CD8-positive, alpha-beta memory T cell (primary cell): ENCODE measurements around the gene TM9SF1. TPM values are rescaled to one million over a fixed set of nuclear protein-coding genes. Genes with fewer than 3 reads are reported as not detected.
A peak's percentile ranks its signal among the peaks of the same experiment; 100 is the strongest.

Experiments used
- CTCF ChIA-PET: fragments of 350-600 bp; sonication (Branson Sonifier 250); formaldehyde crosslinking; loops from one replicate; lab custom pipeline; 2021; ENCODE audit warnings: antibody characterized with exemption; lab: Charles Lee
- POLR2A ChIA-PET: fragments of 350-600 bp; sonication (Branson Sonifier 250); formaldehyde crosslinking; loops from one replicate; lab custom pipeline; 2021; ENCODE audit warnings: antibody characterized with exemption; lab: Charles Lee
- DNase-seq, 5 donors: peaks; one replicate each; pipeline versions ENCODE4 v3.0.0 to v3.0.0-alpha.2; 2020 to 2022; ENCODE audit warnings: mixed read lengths in 1 of 5
- H3K27ac ChIP-seq: one replicate; pipeline ENCODE4 v1.7.0; 2013; ENCODE audit warnings: low read depth, mild to moderate bottlenecking, low read length, moderate library complexity
- H3K27me3 ChIP-seq: 2 replicates; pipeline ENCODE4 v1.7.0; 2013; ENCODE audit warnings: low read length, mild to moderate bottlenecking; ENCODE audit not compliant: insufficient read depth, poor library complexity, severe bottlenecking
- H3K36me3 ChIP-seq: 2 replicates; pipeline ENCODE4 v1.7.0; 2013; ENCODE audit warnings: mild to moderate bottlenecking, low read length, moderate library complexity; ENCODE audit not compliant: insufficient read depth
- H3K4me1 ChIP-seq: 2 replicates; pipeline ENCODE4 v1.7.0; 2013; ENCODE audit warnings: mild to moderate bottlenecking, low read length, moderate library complexity; ENCODE audit not compliant: insufficient read depth
- H3K4me3 ChIP-seq: 2 replicates; pipeline ENCODE4 v1.7.0; 2013; ENCODE audit warnings: mild to moderate bottlenecking, low read length
- H3K9me3 ChIP-seq: 2 replicates; pipeline ENCODE4 v1.7.0; 2013; ENCODE audit warnings: mild to moderate bottlenecking, low read length
- H3K27ac Mint-ChIP-seq, 8 donors: one replicate each; pipeline ENCODE4 v1.8.0; 2020 to 2021; ENCODE audit warnings: mixed read lengths in 8 of 8, mild to moderate bottlenecking in 6 of 8, inconsistent platforms in 3 of 8, moderate library complexity in 3 of 8
- H3K27me3 Mint-ChIP-seq, 2 donors: one replicate each; pipeline ENCODE4 v1.8.0; 2020 to 2021; ENCODE audit warnings: mixed read lengths in 2 of 2, mild to moderate bottlenecking in 1 of 2, moderate library complexity in 1 of 2
- H3K36me3 Mint-ChIP-seq, 3 donors: one replicate each; pipeline ENCODE4 v1.8.0; 2020 to 2021; ENCODE audit warnings: mixed read lengths in 3 of 3, inconsistent platforms in 1 of 3, mild to moderate bottlenecking in 1 of 3
- H3K4me1 Mint-ChIP-seq, 3 donors: one replicate each; pipeline ENCODE4 v1.8.0; 2020 to 2021; ENCODE audit warnings: mixed read lengths in 3 of 3, inconsistent platforms in 1 of 3, mild to moderate bottlenecking in 1 of 3
- H3K4me3 Mint-ChIP-seq, 7 donors: one replicate each; pipeline ENCODE4 v1.8.0; 2020 to 2021; ENCODE audit warnings: mixed read lengths in 7 of 7, mild to moderate bottlenecking in 6 of 7, moderate library complexity in 4 of 7, inconsistent platforms in 2 of 7
- H3K9me3 Mint-ChIP-seq, 5 donors: one replicate each; pipeline ENCODE4 v1.8.0; 2020 to 2022; ENCODE audit warnings: mixed read lengths in 5 of 5, mild to moderate bottlenecking in 3 of 5, moderate library complexity in 2 of 5, inconsistent platforms in 1 of 5
- polyA plus RNA-seq: library from polyadenylated mRNA; unstranded; fragments of 300-500 nt; fragmentation: Illumina TruSeq; gene quantifications from one replicate; pipeline ENCODE4 v1.2.3, GENCODE V29; 2021
- total RNA-seq, 2 experiments: library from RNA; stranded (reverse); gene quantifications; one replicate each; pipeline ENCODE4 v1.2.3, GENCODE V29; 2021

TM9SF1 gene
- total and polyA plus RNA-seq, 3 experiments from 2014 or later, result 30.0 to 34.0 (median 31.3) TPM

GRCh38 chr14:24147761-24148428, 47.3 kb downstream of the TM9SF1 start:
- Mint-ChIP-seq H3K27me3 (no peaks in the 10 kb centered on the region), H3K27ac (peak overlapping the region; percentile 74 to 97 (median 88)), H3K36me3 (peaks cover 0 to 81% (median 7%) of the 10 kb centered on the region in 3 donors), H3K4me1 (peaks cover 45 to 66% (median 64%) of the 10 kb centered on the region in 3 donors), H3K4me3 (peak overlapping the region; percentile 86 to 100 (median 95)), H3K9me3 (no peaks in the 10 kb centered on the region)
- Histone ChIP-seq H3K27me3 (no peaks in the 10 kb centered on the region), H3K4me3 (peak overlapping the region; percentile 99), H3K36me3 (peaks cover 59% of the 10 kb centered on the region), H3K9me3 (no peaks in the 10 kb centered on the region), H3K27ac (peak overlapping the region; percentile 78), H3K4me1 (peaks cover 49% of the 10 kb centered on the region)
- CTCF ChIA-PET, result interaction anchor here (0.9 to 4.5 kb wide), 10 partner anchors 9 to 95 kb away, joined by 3 to 50 read pairs (median 6); partner anchors contain the start of genes CHMP4A, IRF9, PSME1 and TINF2
- POLR2A ChIA-PET, result interaction anchor here (0.6 to 3.2 kb wide), 6 partner anchors 11 to 47 kb away, joined by 3 to 36 read pairs (median 6); partner anchors contain the start of genes DCAF11, IRF9, NRL and PSME1
- no peak for DNase-seq

GRCh38 chr14:24146978-24147760, 48.1 kb downstream of the TM9SF1 start, which contains the start of gene RNF31:
Gene RNF31 (plus strand): TSS chr14:24147498. CDS start chr14:24147699, 201 bp downstream.
- Histone ChIP-seq H3K27me3 (no peaks in the 10 kb centered on the region), H3K4me1 (peaks cover 53% of the 10 kb centered on the region), H3K4me3 (peak within 1 kb of the TSS; percentile 99), H3K9me3 (no peaks in the 10 kb centered on the region), H3K27ac (peak within 1 kb of the TSS; percentile 78), H3K36me3 (peaks cover 55% of the 10 kb centered on the region)
- H3K27ac Mint-ChIP-seq, result peak within 1 kb of the TSS; percentile 76 to 99 (median 96)
- peak; percentile 96 to 98 (median 97) for DNase-seq
- no peaks in the 10 kb centered on the region for H3K27me3 Mint-ChIP-seq
- H3K4me3 Mint-ChIP-seq, result peak within 1 kb of the TSS; percentile 86 to 100 (median 98)
- CTCF ChIA-PET, result interaction anchor here (0.8 to 4.5 kb wide), 14 partner anchors 9 to 845 kb away, joined by 3 to 50 read pairs (median 4); partner anchors contain the start of genes CHMP4A, IRF9, MDP1 and PSME1
- POLR2A ChIA-PET, result interaction anchor here (0.8 to 3.2 kb wide), 12 partner anchors 10 to 124 kb away, joined by 3 to 36 read pairs (median 5); partner anchors contain the start of genes DCAF11, IPO4, IRF9 and NRL
- H3K4me1 Mint-ChIP-seq, result peaks cover 45 to 70% (median 68%) of the 10 kb centered on the region in 3 donors
- H3K9me3 Mint-ChIP-seq, result no peaks in the 10 kb centered on the region
- H3K36me3 Mint-ChIP-seq, result peaks cover 0 to 80% (median 7%) of the 10 kb centered on the region in 3 donors

- H3K4me3 ChIP-seq, result peak within 1 kb of the TSS; percentile 99
- POLR2A ChIA-PET, result interaction anchor here (0.8 to 3.2 kb wide), 10 partner anchors 9 to 125 kb away, joined by 3 to 36 read pairs (median 5); partner anchors contain the start of genes DCAF11, IPO4, IRF9 and NRL
- no peaks in the 10 kb centered on the region for H3K9me3 ChIP-seq
- Mint-ChIP-seq H3K9me3 (no peaks in the 10 kb centered on the region), H3K36me3 (peaks cover 0 to 78% (median 4%) of the 10 kb centered on the region in 3 donors), H3K4me1 (peaks cover 48 to 73% (median 73%) of the 10 kb centered on the region in 3 donors), H3K27ac (peak within 1 kb of the TSS; percentile 76 to 99 (median 96)), H3K27me3 (no peaks in the 10 kb centered on the region), H3K4me3 (peak within 1 kb of the TSS; percentile 86 to 100 (median 98))
- H3K4me1 ChIP-seq, result peaks cover 57% of the 10 kb centered on the region
- no peaks in the 10 kb centered on the region for H3K27me3 ChIP-seq
- H3K36me3 ChIP-seq, result peaks cover 49% of the 10 kb centered on the region
- peak; percentile 77 to 91 (median 85) for DNase-seq
- CTCF ChIA-PET, result interaction anchor here (0.8 to 4.5 kb wide), 15 partner anchors 10 to 844 kb away, joined by 3 to 50 read pairs (median 4); partner anchors contain the start of genes CHMP4A, DCAF11, IRF9 and MDP1
- peak within 1 kb of the TSS; percentile 78 for H3K27ac ChIP-seq
Measured at GRCh38 chr14:24146453-24146977, 48.7 kb downstream of the TM9SF1 start, which contains the start of gene PSME2. Gene PSME2 (minus strand): TSS chr14:24146610. CDS start chr14:24146581, 29 bp downstream.

GRCh38 chr14:24145690-24146452, 49.4 kb downstream of the TM9SF1 start:
- peaks cover 50 to 75% (median 75%) of the 10 kb centered on the region in 3 donors for H3K4me1 Mint-ChIP-seq

GRCh38 chr14:24145219-24145618, 50.0 kb downstream of the TM9SF1 start:
- no peak for DNase-seq
- CTCF ChIA-PET, result interaction anchor here (1.1 to 4.5 kb wide), 5 partner anchors 9 to 36 kb away, joined by 3 to 50 read pairs (median 7); partner anchors contain the start of genes IRF9 and PSME1
- Mint-ChIP-seq H3K4me1 (peaks cover 52 to 75% (median 74%) of the 10 kb centered on the region in 3 donors), H3K4me3 (peak overlapping the region; percentile 86 to 100 (median 98)), H3K9me3 (no peaks in the 10 kb centered on the region), H3K27ac (peak overlapping the region in 7 of 8 donors; percentile 76 to 99 (median 96)), H3K36me3 (peaks cover 0 to 74% (median 4%) of the 10 kb centered on the region in 3 donors), H3K27me3 (no peaks in the 10 kb centered on the region)
- Histone ChIP-seq H3K36me3 (peaks cover 36% of the 10 kb centered on the region), H3K4me3 (peak overlapping the region; percentile 99), H3K27me3 (no peaks in the 10 kb centered on the region), H3K27ac (no peak overlapping the region), H3K4me1 (peaks cover 56% of the 10 kb centered on the region), H3K9me3 (no peaks in the 10 kb centered on the region)
- POLR2A ChIA-PET, result interaction anchor here (2.2 kb wide), 1 partner anchor 31 kb away, joined by 22 read pairs; the partner anchor contains the start of genes DCAF11 and NRL

More at GRCh38 chr14:24145690-24146452, 49.4 kb downstream of the TM9SF1 start:
- Mint-ChIP-seq H3K36me3 (peaks cover 0 to 78% (median 4%) of the 10 kb centered on the region in 3 donors), H3K27ac (peak overlapping the region; percentile 76 to 99 (median 96)), H3K4me3 (peak overlapping the region; percentile 86 to 100 (median 98)), H3K9me3 (no peaks in the 10 kb centered on the region), H3K27me3 (no peaks in the 10 kb centered on the region)
- Histone ChIP-seq H3K27me3 (no peaks in the 10 kb centered on the region), H3K27ac (peak overlapping the region; percentile 78), H3K9me3 (no peaks in the 10 kb centered on the region), H3K4me3 (peak overlapping the region; percentile 99), H3K4me1 (peaks cover 57% of the 10 kb centered on the region), H3K36me3 (peaks cover 43% of the 10 kb centered on the region)
- ChIA-PET CTCF (interaction anchor here (0.9 to 4.5 kb wide), 11 partner anchors 10 to 844 kb away, joined by 3 to 50 read pairs (median 4); partner anchors contain the start of genes DCAF11, IRF9, MDP1 and NRL), POLR2A (interaction anchor here (0.9 to 3.2 kb wide), 7 partner anchors 9 to 96 kb away, joined by 3 to 36 read pairs (median 7); partner anchors contain the start of genes DCAF11, IPO4, IRF9 and NRL)
- no peak for DNase-seq

GRCh38 chr14:24144451-24144850, 50.8 kb downstream of the TM9SF1 start:
- no peak for DNase-seq
- Histone ChIP-seq H3K4me3 (no peak overlapping the region), H3K27ac (no peak overlapping the region), H3K27me3 (no peaks in the 10 kb centered on the region), H3K36me3 (peaks cover 29% of the 10 kb centered on the region), H3K4me1 (peaks cover 51% of the 10 kb centered on the region), H3K9me3 (no peaks in the 10 kb centered on the region)
- CTCF ChIA-PET, result interaction anchor here (1.1 to 4.5 kb wide), 3 partner anchors 9 to 36 kb away, joined by 3 to 29 read pairs (median 6); partner anchors contain the start of gene PSME1
- POLR2A ChIA-PET, result no interaction called here
- H3K27me3 Mint-ChIP-seq, result no peaks in the 10 kb centered on the region
- H3K27ac Mint-ChIP-seq, result peak overlapping the region in 6 of 8 donors; percentile 39 to 96 (median 68)
- H3K9me3 Mint-ChIP-seq, result no peaks in the 10 kb centered on the region
- peaks cover 54 to 76% (median 75%) of the 10 kb centered on the region in 3 donors for H3K4me1 Mint-ChIP-seq
- H3K36me3 Mint-ChIP-seq, result peaks cover 0 to 69% (median 4%) of the 10 kb centered on the region in 3 donors
- H3K4me3 Mint-ChIP-seq, result peak overlapping the region in 6 of 7 donors; percentile 46 to 98 (median 62)
